Cardiac muscle cell (in vitro differentiated cells and primary cell): ENCODE measurements around the gene ISM1. TPM values are rescaled to one million over a fixed set of nuclear protein-coding genes. Genes with fewer than 3 reads are reported as not detected.
A peak's percentile ranks its signal among the peaks of the same experiment; 100 is the strongest.

Source experiments
- DNase-seq, 2 donors: peaks; one replicate each; pipeline versions ENCODE4 v3.0.0 to v3.0.0-alpha.2; 2010 to 2017; ENCODE audit warnings: low read depth in 1 of 2, low spot score in 1 of 2
- H3K27ac ChIP-seq: fragments of 200-600 bp; sonication (generic); 2 replicates; pipeline ENCODE4 v1.5.1; 2016
- H3K27me3 ChIP-seq: fragments of 200-600 bp; sonication (generic); 2 replicates; pipeline ENCODE4 v1.6.0; 2016; ENCODE audit warnings: control low read depth
- H3K36me3 ChIP-seq: fragments of 200-600 bp; sonication (generic); 2 replicates; pipeline ENCODE4 v1.5.1; 2016; ENCODE audit warnings: control low read depth
- H3K4me1 ChIP-seq: fragments of 200-600 bp; sonication (generic); 2 replicates; pipeline ENCODE4 v1.8.1; 2017; ENCODE audit warnings: low read depth, mild to moderate bottlenecking, mixed run types
- H3K4me3 ChIP-seq: fragments of 200-600 bp; sonication (generic); 2 replicates; pipeline ENCODE4 v1.5.1; 2016; ENCODE audit warnings: mild to moderate bottlenecking
- H3K9me3 ChIP-seq: fragments of 200-600 bp; sonication (generic); 2 replicates; pipeline ENCODE4 v1.5.1; 2017; ENCODE audit warnings: low read depth, mild to moderate bottlenecking, control low read depth
- polyA plus RNA-seq: library from polyadenylated mRNA; unstranded; fragments of >200 nt; fragmentation: Nextera tagmentation; extraction: Ambion mirVana; gene quantifications from 2 replicates; pipeline ENCODE4 v1.2.1, GENCODE V29; 2016
- total RNA-seq: library from RNA; depleted of rRNA; stranded (reverse); fragments of >200 nt; gene quantifications from 2 replicates; pipeline ENCODE4 v1.2.3, GENCODE V29; 2016
- TF ChIP-seq, protein P1 (sequence below): IDR thresholded peaks from 2 replicates; pipeline ENCODE4 v1.5.1; 2012; ENCODE audit warnings: low read depth, mild to moderate bottlenecking, low read length

The ISM1 gene
- total and polyA plus RNA-seq, 2 experiments from 2014 or later = 0.21 to 0.59 TPM

DNA sequence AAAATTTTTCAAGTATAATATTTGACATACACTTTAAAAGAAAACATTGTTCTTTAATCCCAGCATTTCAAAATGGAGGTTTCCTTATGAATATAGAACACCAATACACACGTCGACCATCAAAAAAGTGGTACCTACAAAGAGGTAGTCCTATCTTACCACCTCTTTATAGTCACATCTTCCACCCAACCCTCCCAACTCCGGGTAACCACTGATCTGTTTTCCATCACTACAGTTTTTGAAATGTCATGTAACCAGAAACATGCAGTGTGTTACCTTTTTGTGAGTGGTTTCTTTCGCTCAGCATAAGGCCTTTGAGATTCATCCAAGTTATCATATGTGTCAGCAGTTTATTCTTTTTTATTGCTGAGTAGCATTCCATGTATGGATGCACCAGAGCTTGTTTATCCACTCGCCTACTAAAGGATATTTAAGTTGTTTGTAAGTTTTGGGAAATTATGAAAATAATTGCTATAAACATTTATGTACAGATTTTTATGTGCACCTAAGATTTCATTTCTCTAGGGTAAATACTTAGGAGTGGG lies 104.8 kb downstream of the ISM1 start:
- no peak for DNase-seq
- TF ChIP-seq, protein P1, sequence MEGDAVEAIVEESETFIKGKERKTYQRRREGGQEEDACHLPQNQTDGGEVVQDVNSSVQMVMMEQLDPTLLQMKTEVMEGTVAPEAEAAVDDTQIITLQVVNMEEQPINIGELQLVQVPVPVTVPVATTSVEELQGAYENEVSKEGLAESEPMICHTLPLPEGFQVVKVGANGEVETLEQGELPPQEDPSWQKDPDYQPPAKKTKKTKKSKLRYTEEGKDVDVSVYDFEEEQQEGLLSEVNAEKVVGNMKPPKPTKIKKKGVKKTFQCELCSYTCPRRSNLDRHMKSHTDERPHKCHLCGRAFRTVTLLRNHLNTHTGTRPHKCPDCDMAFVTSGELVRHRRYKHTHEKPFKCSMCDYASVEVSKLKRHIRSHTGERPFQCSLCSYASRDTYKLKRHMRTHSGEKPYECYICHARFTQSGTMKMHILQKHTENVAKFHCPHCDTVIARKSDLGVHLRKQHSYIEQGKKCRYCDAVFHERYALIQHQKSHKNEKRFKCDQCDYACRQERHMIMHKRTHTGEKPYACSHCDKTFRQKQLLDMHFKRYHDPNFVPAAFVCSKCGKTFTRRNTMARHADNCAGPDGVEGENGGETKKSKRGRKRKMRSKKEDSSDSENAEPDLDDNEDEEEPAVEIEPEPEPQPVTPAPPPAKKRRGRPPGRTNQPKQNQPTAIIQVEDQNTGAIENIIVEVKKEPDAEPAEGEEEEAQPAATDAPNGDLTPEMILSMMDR = no peak
- Histone ChIP-seq H3K27me3 (no peaks in the 10 kb centered on the region), H3K4me3 (no peak overlapping the region), H3K4me1 (peaks cover 15% of the 10 kb centered on the region), H3K36me3 (no peaks in the 10 kb centered on the region), H3K9me3 (no peaks in the 10 kb centered on the region), H3K27ac (no peak overlapping the region)

- no peaks in the 10 kb centered on the region for H3K4me1 ChIP-seq
- no peaks in the 10 kb centered on the region for H3K9me3 ChIP-seq
- TF ChIP-seq, protein P1 = no peak
- H3K36me3 ChIP-seq = no peaks in the 10 kb centered on the region
- peak in 1 of 2 donors; percentile 21 for DNase-seq
- no peak overlapping the region for H3K27ac ChIP-seq
- H3K27me3 ChIP-seq = no peaks in the 10 kb centered on the region
- no peak overlapping the region for H3K4me3 ChIP-seq
These were observed 110.5 kb downstream of the ISM1 start for GRCh38 chr20:13331536-13331935.

- no peak overlapping the region for H3K27ac ChIP-seq
- DNase-seq = no peak
- peaks cover 8% of the 10 kb centered on the region for H3K4me1 ChIP-seq
- H3K9me3 ChIP-seq = no peaks in the 10 kb centered on the region
- no peaks in the 10 kb centered on the region for H3K36me3 ChIP-seq
- TF ChIP-seq, protein P1 = no peak
- H3K4me3 ChIP-seq = no peak overlapping the region
- H3K27me3 ChIP-seq = no peaks in the 10 kb centered on the region
These were observed 112.0 kb downstream of the ISM1 start for GRCh38 chr20:13333036-13333435.

- Histone ChIP-seq H3K4me3 (no peak overlapping the region), H3K9me3 (no peaks in the 10 kb centered on the region), H3K27me3 (no peaks in the 10 kb centered on the region), H3K36me3 (no peaks in the 10 kb centered on the region), H3K27ac (no peak overlapping the region), H3K4me1 (peaks cover 8% of the 10 kb centered on the region)
- TF ChIP-seq, protein P1 = no peak
- peak in 1 of 2 donors; percentile 6 for DNase-seq
These were observed 112.7 kb downstream of the ISM1 start for GRCh38 chr20:13333793-13334192.

GRCh38 chr20:13336308-13337089 lies 115.4 kb downstream of the ISM1 start:
- H3K36me3 ChIP-seq = no peaks in the 10 kb centered on the region
- no peaks in the 10 kb centered on the region for H3K9me3 ChIP-seq
- no peak for DNase-seq
- no peaks in the 10 kb centered on the region for H3K27me3 ChIP-seq
- no peak overlapping the region for H3K4me3 ChIP-seq
- H3K27ac ChIP-seq = no peak overlapping the region
- TF ChIP-seq, protein P1 = no peak
- H3K4me1 ChIP-seq = peaks cover 18% of the 10 kb centered on the region
